ENCODE results near the gene NT5E.
"Not testable (repeated sequence)": the region's sequence is repeated elsewhere in the genome, so short reads cannot be mapped to it uniquely, and the experiment has no call there.

Gene NT5E

GRCh38 chr6:85449818-85450759 lies at the start of gene NT5E:
Gene NT5E (plus strand): TSS chr6:85450083. CDS start chr6:85450140, 57 bp downstream.
- peak; percentile 44 for DNase-seq

GRCh38 chr6:85400331-85400730 lies 49.6 kb upstream of the NT5E start:
- DNase-seq, result no peak

GRCh38 chr6:85401186-85402021 lies 48.5 kb upstream of the NT5E start:
- no peak for DNase-seq

- DNase-seq, result no peak
Observed at GRCh38 chr6:85402071-85402470, 47.8 kb upstream of the NT5E start.

- no peak for DNase-seq
Observed at GRCh38 chr6:85402922-85403321, 47.0 kb upstream of the NT5E start.

- DNase-seq, result no peak
Observed at GRCh38 chr6:85403331-85404015, 46.4 kb upstream of the NT5E start.

GRCh38 chr6:85404016-85404563 lies 45.8 kb upstream of the NT5E start:
- DNase-seq, result not testable (repeated sequence)

GRCh38 chr6:85404564-85405174 lies 45.2 kb upstream of the NT5E start:
- no peak for DNase-seq

- no peak for DNase-seq
Observed at GRCh38 chr6:85405175-85405852, 44.6 kb upstream of the NT5E start.

- no peak for DNase-seq
Observed at GRCh38 chr6:85405853-85406198, 44.1 kb upstream of the NT5E start.

- no peak for DNase-seq
Observed at GRCh38 chr6:85406641-85407075, 43.2 kb upstream of the NT5E start.

GRCh38 chr6:85408039-85408438 lies 41.8 kb upstream of the NT5E start:
- no peak for DNase-seq

- DNase-seq, result no peak
Observed at GRCh38 chr6:85412911-85413430, 36.9 kb upstream of the NT5E start.

GRCh38 chr6:85416049-85416448 lies 33.8 kb upstream of the NT5E start:
- no peak for DNase-seq

GRCh38 chr6:85416766-85417165 lies 33.1 kb upstream of the NT5E start:
- no peak for DNase-seq

GRCh38 chr6:85417336-85417735 lies 32.5 kb upstream of the NT5E start:
- DNase-seq, result no peak

- no peak for DNase-seq
Observed at GRCh38 chr6:85418059-85418458, 31.8 kb upstream of the NT5E start.

- no peak for DNase-seq
Observed at GRCh38 chr6:85419046-85419759, 30.7 kb upstream of the NT5E start.

- no peak for DNase-seq
Observed at GRCh38 chr6:85420551-85420950, 29.3 kb upstream of the NT5E start.

- DNase-seq, result no peak
Observed at GRCh38 chr6:85421181-85421580, 28.7 kb upstream of the NT5E start.

GRCh38 chr6:85421972-85422371 lies 27.9 kb upstream of the NT5E start:
- DNase-seq, result no peak

Measured in NCI-H510A (cell line).